Breast epithelium (tissue), 4 donors: ENCODE measurements around the gene CCL22. TPM values are rescaled to one million over a fixed set of nuclear protein-coding genes. Genes with fewer than 3 reads are reported as not detected.

Experiments
- DNase-seq, 2 donors: peaks; one replicate each; pipeline ENCODE4 v3.0.0-alpha.2; 2019; ENCODE audit warnings: low spot score in 2 of 2
- H3K27ac ChIP-seq, 2 donors: fragments of 200-600 bp; sonication (generic) in 1 of 2; one replicate each; pipeline ENCODE4 v1.5.1; 2016 to 2019; ENCODE audit warnings: mild to moderate bottlenecking in 1 of 2
- H3K27me3 ChIP-seq, 2 donors: fragments of 200-600 bp; sonication (generic) in 1 of 2; one replicate each; pipeline versions ENCODE4 v1.5.1 to v1.6.0; 2017 to 2019; ENCODE audit warnings: control low read depth in 1 of 2, mild to moderate bottlenecking in 1 of 2
- H3K36me3 ChIP-seq: fragments of 200-600 bp; one replicate; pipeline ENCODE4 v1.5.1; 2019
- H3K4me1 ChIP-seq, 2 donors: fragments of 200-600 bp; sonication (generic); one replicate each; pipeline ENCODE4 v1.5.1; 2016 to 2019; ENCODE audit warnings: control low read depth in 1 of 2
- H3K4me3 ChIP-seq, 3 donors: fragments of 200-600 bp; sonication (generic); 1 replicate in 2 of 3; 2 replicates in 1 of 3; pipeline ENCODE4 v1.5.1; 2016 to 2019; ENCODE audit warnings: mild to moderate bottlenecking in 3 of 3, moderate library complexity in 2 of 3
- H3K9me3 ChIP-seq, 2 donors: fragments of 200-600 bp; sonication (generic) in 1 of 2; one replicate each; pipeline ENCODE4 v1.5.1; 2016 to 2019; ENCODE audit warnings: control low read depth in 1 of 2
- CTCF ChIP-seq, 3 donors: fragments of 450-650 bp; IDR thresholded peaks; one replicate each; pipeline ENCODE4 v1.5.1; 2016 to 2017; ENCODE audit warnings: antibody characterized with exemption in 3 of 3, mild to moderate bottlenecking in 3 of 3, moderate library complexity in 3 of 3
- POLR2A ChIP-seq: fragments of 450-650 bp; IDR thresholded peaks from one replicate; pipeline ENCODE4 v1.6.1; 2016; ENCODE audit warnings: antibody characterized with exemption, mild to moderate bottlenecking, moderate library complexity
- POLR2AphosphoS5 ChIP-seq, 3 donors: sonication (generic); formaldehyde crosslinking; IDR thresholded peaks; one replicate each; pipeline ENCODE4 v1.6.1; 2017; ENCODE audit warnings: antibody characterized with exemption in 3 of 3
- intact Hi-C: fragments of 100-400 bp; cut with DNase I; formaldehyde crosslinking; loops from one replicate; pipeline ENCODE4 v1.15.1; 2023; ENCODE audit warnings: low total_unique reads
- total RNA-seq, 3 donors: library from RNA; depleted of rRNA; stranded (reverse); fragments of >200 nt; gene quantifications; one replicate each; pipeline ENCODE4 v1.1.0, GENCODE V29; 2016

Gene CCL22
- total RNA-seq, 3 donors from 2014 or later: 0.15 to 0.33 (median 0.16) TPM

- Histone ChIP-seq H3K27ac (peak overlapping the region in 1 of 2 donors; percentile 70), H3K36me3 (no peaks in the 10 kb centered on the region), H3K9me3 (no peaks in the 10 kb centered on the region), H3K4me3 (no peak overlapping the region), H3K27me3 (no peaks in the 10 kb centered on the region), H3K4me1 (peaks cover 3 to 5% of the 10 kb centered on the region in 2 donors)
- TF ChIP-seq POLR2AphosphoS5 (IDR thresholded peaks at IDR 0.05) (no peak), CTCF (IDR thresholded peaks at IDR 0.05) (no peak), POLR2A (no peak)
- intact Hi-C loops: no loop called here
- no peak for DNase-seq
Observed at GRCh38 chr16:57387598-57388354, 29.2 kb downstream of the CCL22 start.

- no peak for DNase-seq
- intact Hi-C loops: no loop called here
Observed at GRCh38 chr16:57388359-57389086, 29.9 kb downstream of the CCL22 start.

GRCh38 chr16:57389087-57389468 is 30.5 kb downstream of the CCL22 start:
- TF ChIP-seq CTCF (IDR thresholded peaks at IDR 0.05) (no peak), POLR2AphosphoS5 (IDR thresholded peaks at IDR 0.05) (no peak), POLR2A (no peak)
- H3K27ac ChIP-seq: no peak overlapping the region
- peaks cover 3 to 5% of the 10 kb centered on the region in 2 donors for H3K4me1 ChIP-seq
- no peak overlapping the region for H3K4me3 ChIP-seq
- H3K9me3 ChIP-seq: no peaks in the 10 kb centered on the region
- no peaks in the 10 kb centered on the region for H3K36me3 ChIP-seq
- no peaks in the 10 kb centered on the region for H3K27me3 ChIP-seq
- DNase-seq: no peak
- intact Hi-C loops: no loop called here

More at GRCh38 chr16:57388359-57389086, 29.9 kb downstream of the CCL22 start:
- Histone ChIP-seq H3K27me3 (no peaks in the 10 kb centered on the region), H3K4me1 (peaks cover 3 to 5% of the 10 kb centered on the region in 2 donors), H3K4me3 (no peak overlapping the region), H3K36me3 (no peaks in the 10 kb centered on the region), H3K27ac (peak overlapping the region in 1 of 2 donors; percentile 70), H3K9me3 (no peaks in the 10 kb centered on the region)
- TF ChIP-seq CTCF (IDR thresholded peaks at IDR 0.05): no peak
- TF ChIP-seq POLR2A: no peak
- no peak for TF ChIP-seq POLR2AphosphoS5 (IDR thresholded peaks at IDR 0.05)

- peaks cover 5 to 11% of the 10 kb centered on the region in 2 donors for H3K4me1 ChIP-seq
- H3K27me3 ChIP-seq: no peaks in the 10 kb centered on the region
- peak overlapping the region; percentile 16 to 83 for H3K27ac ChIP-seq
- no peaks in the 10 kb centered on the region for H3K9me3 ChIP-seq
- DNase-seq: no peak
- H3K36me3 ChIP-seq: no peaks in the 10 kb centered on the region
- H3K4me3 ChIP-seq: no peak overlapping the region
- intact Hi-C loops: no loop called here
- TF ChIP-seq POLR2A: no peak
- no peak for TF ChIP-seq POLR2AphosphoS5 (IDR thresholded peaks at IDR 0.05)
- no peak for TF ChIP-seq CTCF (IDR thresholded peaks at IDR 0.05)
Observed at GRCh38 chr16:57390636-57391295, 32.2 kb downstream of the CCL22 start.

DNA sequence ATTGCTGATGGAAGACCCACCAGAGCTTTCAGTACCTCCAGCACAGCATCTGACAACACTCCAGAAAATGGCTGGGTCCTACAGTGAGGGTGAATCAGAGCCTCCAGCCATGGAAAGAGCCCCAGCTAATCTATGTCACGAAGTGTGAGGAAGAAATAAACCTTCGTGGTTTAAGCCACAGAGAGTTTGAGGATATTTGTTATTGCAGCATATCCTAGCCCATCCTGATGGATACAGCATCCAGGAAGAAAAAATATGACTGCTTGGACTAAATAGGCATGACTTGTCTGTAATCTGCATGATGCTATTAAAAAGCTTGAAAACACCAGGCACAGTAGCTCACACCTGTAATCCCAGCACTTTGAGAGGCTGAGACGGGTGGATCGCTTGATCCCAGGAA is 32.7 kb downstream of the CCL22 start:
- Histone ChIP-seq H3K27ac (peak overlapping the region; percentile 16 to 83), H3K36me3 (no peaks in the 10 kb centered on the region), H3K4me3 (no peak overlapping the region), H3K9me3 (no peaks in the 10 kb centered on the region), H3K27me3 (no peaks in the 10 kb centered on the region), H3K4me1 (peaks cover 4 to 11% of the 10 kb centered on the region in 2 donors)
- DNase-seq: no peak
- intact Hi-C loops: no loop called here
- no peak for TF ChIP-seq POLR2A
- TF ChIP-seq POLR2AphosphoS5 (IDR thresholded peaks at IDR 0.05): no peak
- TF ChIP-seq CTCF (IDR thresholded peaks at IDR 0.05): no peak
